Right atrium auricular region (tissue), 2 donors: ENCODE results near the gene ADGRD1. TPM values are rescaled to one million over a fixed set of nuclear protein-coding genes. Genes with fewer than 3 reads are reported as not detected.

ENCODE experiments used
- DNase-seq: peaks from one replicate; pipeline ENCODE4 v3.0.0-alpha.2; 2019; ENCODE audit warnings: low spot score
- H3K27ac ChIP-seq, 2 donors: fragments of 200-600 bp; sonication (generic); 1 replicate in 1 of 2; 2 replicates in 1 of 2; pipeline ENCODE4 v1.5.1; 2016 to 2019
- H3K27me3 ChIP-seq, 2 donors: fragments of 200-600 bp; sonication (generic); one replicate each; pipeline versions ENCODE4 v1.5.1 to v1.6.0; 2017 to 2019
- H3K36me3 ChIP-seq: fragments of 200-600 bp; sonication (generic); one replicate; pipeline ENCODE4 v1.5.1; 2016
- H3K4me1 ChIP-seq, 2 donors: fragments of 200-600 bp; sonication (generic); one replicate each; pipeline versions ENCODE4 v1.5.1 to v1.6.0; 2017 to 2019
- H3K4me3 ChIP-seq, 2 donors: fragments of 200-600 bp; sonication (generic); 1 replicate in 1 of 2; 2 replicates in 1 of 2; pipeline ENCODE4 v1.5.1; 2017 to 2019; ENCODE audit warnings: mild to moderate bottlenecking in 1 of 2, moderate library complexity in 1 of 2
- H3K9me3 ChIP-seq, 2 donors: fragments of 200-600 bp; sonication (generic); one replicate each; pipeline ENCODE4 v1.5.1; 2019
- CTCF ChIP-seq, 2 donors: fragments of 200-600 bp; sonication (generic); IDR thresholded peaks; one replicate each; pipeline ENCODE4 v1.5.1; 2019; ENCODE audit warnings: antibody characterized with exemption in 2 of 2
- total RNA-seq, 2 donors: library from RNA; depleted of rRNA; stranded (reverse); fragments of >200 nt; gene quantifications; one replicate each; pipeline ENCODE4 v1.1.0, GENCODE V29; 2016

The ADGRD1 gene
- total RNA-seq, 2 donors from 2014 or later = 120 to 168 TPM

GRCh38 chr12:131035245-131035681 lies 81.6 kb downstream of the ADGRD1 start:
- H3K36me3 ChIP-seq = peaks cover 57% of the 10 kb centered on the region
- H3K4me1 ChIP-seq = peaks cover 0 to 35% of the 10 kb centered on the region in 2 donors
- H3K27me3 ChIP-seq = no peaks in the 10 kb centered on the region
- no peak for DNase-seq
- peak overlapping the region; percentile 43 to 76 for H3K27ac ChIP-seq
- no peak for TF ChIP-seq CTCF (IDR thresholded peaks at IDR 0.05)
- no peaks in the 10 kb centered on the region for H3K9me3 ChIP-seq
- H3K4me3 ChIP-seq = no peak overlapping the region

GRCh38 chr12:131038159-131038558 lies 84.5 kb downstream of the ADGRD1 start:
- Histone ChIP-seq H3K27ac (no peak overlapping the region), H3K27me3 (no peaks in the 10 kb centered on the region), H3K4me3 (no peak overlapping the region), H3K4me1 (peaks cover 0 to 17% of the 10 kb centered on the region in 2 donors), H3K36me3 (peaks cover 59% of the 10 kb centered on the region), H3K9me3 (no peaks in the 10 kb centered on the region)
- TF ChIP-seq CTCF (IDR thresholded peaks at IDR 0.05) = no peak
- no peak for DNase-seq

DNA sequence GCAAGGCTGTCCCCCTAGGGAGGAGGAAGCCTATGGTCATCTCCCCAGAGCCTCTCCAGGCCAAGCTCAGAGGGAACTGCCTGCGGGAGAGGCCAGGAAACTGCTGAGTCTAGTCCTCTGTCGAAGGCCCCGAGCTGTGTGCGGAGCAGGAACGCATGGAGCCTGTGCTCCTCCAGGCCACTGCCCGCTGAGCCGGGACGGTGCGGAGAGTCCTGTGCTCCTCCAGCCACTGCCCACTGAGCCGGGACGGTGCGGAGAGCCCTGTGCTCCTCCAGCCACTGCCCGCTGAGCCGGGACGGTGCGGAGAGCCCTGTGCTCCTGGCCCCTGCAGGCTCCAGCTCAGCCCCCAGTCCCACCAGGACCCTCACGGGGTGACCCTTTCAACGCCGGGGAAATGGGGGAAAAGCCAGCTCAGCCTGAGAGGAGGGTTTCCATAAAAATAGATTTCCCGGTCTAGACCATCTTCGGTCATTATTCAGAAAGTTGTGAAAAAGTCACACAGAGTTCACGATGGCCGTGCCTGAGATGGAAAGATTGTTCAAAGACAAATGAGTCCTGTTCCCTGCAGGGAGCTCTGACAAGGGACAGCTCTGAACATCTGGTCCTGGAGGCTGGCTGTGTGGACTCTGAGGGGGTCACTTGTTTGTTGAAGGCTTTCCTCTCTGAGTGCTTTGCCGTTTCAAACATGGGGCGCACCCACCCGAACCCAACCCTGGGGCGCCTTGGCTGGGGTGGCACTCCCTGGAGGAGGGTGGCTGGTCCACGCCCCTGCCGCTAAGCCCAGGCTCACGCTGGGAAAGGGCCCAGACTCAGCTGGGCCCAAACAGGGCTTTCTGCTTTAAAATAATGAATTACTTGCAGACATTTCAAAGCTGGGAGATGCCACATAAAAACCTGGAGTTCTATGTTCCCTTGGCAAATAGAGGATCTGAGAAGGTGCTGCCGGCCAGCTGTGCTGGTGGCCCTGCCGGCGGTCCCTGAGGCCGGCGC lies 85.5 kb downstream of the ADGRD1 start:
- TF ChIP-seq CTCF (IDR thresholded peaks at IDR 0.05) = no peak
- no peak overlapping the region for H3K4me3 ChIP-seq
- H3K27ac ChIP-seq = peak overlapping the region in 1 of 2 donors; percentile 45
- H3K36me3 ChIP-seq = peaks cover 59% of the 10 kb centered on the region
- no peaks in the 10 kb centered on the region for H3K9me3 ChIP-seq
- H3K27me3 ChIP-seq = no peaks in the 10 kb centered on the region
- H3K4me1 ChIP-seq = peaks cover 0 to 17% of the 10 kb centered on the region in 2 donors
- DNase-seq = no peak

GRCh38 chr12:131040491-131040890 lies 86.8 kb downstream of the ADGRD1 start:
- no peak for TF ChIP-seq CTCF (IDR thresholded peaks at IDR 0.05)
- Histone ChIP-seq H3K36me3 (peaks cover 67% of the 10 kb centered on the region), H3K4me1 (peaks cover 0 to 9% of the 10 kb centered on the region in 2 donors), H3K27me3 (no peaks in the 10 kb centered on the region), H3K27ac (no peak overlapping the region), H3K9me3 (no peaks in the 10 kb centered on the region), H3K4me3 (no peak overlapping the region)
- DNase-seq = no peak

GRCh38 chr12:131041216-131041967 lies 87.7 kb downstream of the ADGRD1 start:
- Histone ChIP-seq H3K27me3 (no peaks in the 10 kb centered on the region), H3K4me1 (peaks cover 0 to 9% of the 10 kb centered on the region in 2 donors), H3K4me3 (no peak overlapping the region), H3K36me3 (peaks cover 69% of the 10 kb centered on the region), H3K9me3 (no peaks in the 10 kb centered on the region), H3K27ac (peak overlapping the region in 1 of 2 donors; percentile 9)
- DNase-seq = no peak
- no peak for TF ChIP-seq CTCF (IDR thresholded peaks at IDR 0.05)
